OCI-LY3 (cell line): Measurements from ENCODE around the gene GJA4.

Experiments used
- CTCF ChIP-seq: fragments of 200-600, 300-600 bp; sonication (generic); IDR thresholded peaks from 2 replicates; pipeline ENCODE4 v1.5.1; 2014; ENCODE audit warnings: antibody characterized with exemption, low read length, low read depth
- EZH2phosphoT487 ChIP-seq: fragments of 200-600 bp; shearing (Covaris generic); IDR thresholded peaks from 2 replicates; pipeline ENCODE4 v1.6.1; 2018; ENCODE audit warnings: antibody characterized with exemption, mixed run types, low read depth

- TF ChIP-seq EZH2phosphoT487 (no peak), CTCF (no peak)
Observed at GRCh38 chr1:34808051-34808810, 15.4 kb downstream of the GJA4 start.
